ENCODE results near the gene SULT1C3. TPM values are rescaled to one million over a fixed set of nuclear protein-coding genes. Genes with fewer than 3 reads are reported as not detected.

The SULT1C3 gene
- total RNA-seq, result not detected
- long read RNA-seq, donor 1, result 0 reads
- long read RNA-seq, donor 2, result 0 reads

- intact Hi-C loops (cut with DNase I), result no loop called here
- DNase-seq (ENCODE audit: low spot score), result no peak
These were observed at the start of gene SULT1C3 for GRCh38 chr2:108239786-108240185. SULT1C3 (plus strand) TSS chr2:108239968; CDS start chr2:108247195, 7,227 bp downstream.

GRCh38 chr2:108193251-108193650 lies 46.5 kb upstream of the SULT1C3 start:
- DNase-seq (ENCODE audit: low spot score), result no peak
- intact Hi-C loops (cut with DNase I), result no loop called here

GRCh38 chr2:108194409-108195132 lies 45.2 kb upstream of the SULT1C3 start:
- intact Hi-C loops (cut with DNase I), result no loop called here
- DNase-seq (ENCODE audit: low spot score), result no peak

DNA sequence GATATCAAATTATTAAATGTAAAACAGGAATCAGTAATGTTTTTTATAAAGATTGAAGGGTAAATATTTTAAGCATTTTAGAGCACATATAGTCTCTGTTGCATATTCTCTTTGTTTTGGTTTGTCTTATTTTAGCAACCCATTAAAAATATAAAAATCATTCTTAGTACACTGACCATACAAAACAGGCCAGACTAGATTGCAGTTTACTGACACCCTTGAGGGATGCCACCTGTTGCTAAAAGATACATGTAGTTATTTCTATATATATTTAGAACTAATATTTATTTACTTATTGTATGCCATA lies 44.7 kb upstream of the SULT1C3 start:
- DNase-seq (ENCODE audit: low spot score), result no peak
- intact Hi-C loops (cut with DNase I), result no loop called here

GRCh38 chr2:108199726-108200125 lies 40.0 kb upstream of the SULT1C3 start:
- intact Hi-C loops (cut with DNase I), result no loop called here
- DNase-seq (ENCODE audit: low spot score), result no peak

- DNase-seq (ENCODE audit: low spot score), result no peak
- intact Hi-C loops (cut with DNase I), result no loop called here
These were observed 39.2 kb upstream of the SULT1C3 start for GRCh38 chr2:108200569-108200968.

GRCh38 chr2:108212671-108213070 lies 27.1 kb upstream of the SULT1C3 start:
- intact Hi-C loops (cut with DNase I), result no loop called here
- no peak for DNase-seq (ENCODE audit: low spot score)

GRCh38 chr2:108215794-108216211 lies 24.0 kb upstream of the SULT1C3 start:
- no peak for DNase-seq (ENCODE audit: low spot score)
- intact Hi-C loops (cut with DNase I), result no loop called here

DNA sequence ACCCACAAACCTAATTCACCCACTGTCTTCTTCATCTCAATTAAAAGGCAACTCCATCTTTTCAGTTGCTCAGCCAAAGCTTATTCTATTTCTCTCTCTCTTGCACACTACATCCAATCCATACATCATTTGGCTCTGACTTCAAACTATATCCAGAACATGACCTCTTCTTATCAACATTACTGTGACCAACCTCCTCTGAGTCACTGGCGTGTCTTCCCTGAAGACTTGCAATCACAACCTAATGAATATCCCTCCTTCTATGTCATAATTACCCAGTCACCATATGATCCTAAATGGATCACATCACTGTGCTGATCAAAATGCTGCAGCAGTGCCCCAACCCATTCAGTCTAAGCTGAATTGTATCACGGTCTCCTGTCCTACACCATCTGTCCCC lies 22.6 kb upstream of the SULT1C3 start:
- DNase-seq (ENCODE audit: low spot score), result no peak
- intact Hi-C loops (cut with DNase I), result no loop called here

GRCh38 chr2:108219688-108220087 lies 20.1 kb upstream of the SULT1C3 start:
- no peak for DNase-seq (ENCODE audit: low spot score)
- intact Hi-C loops (cut with DNase I), result no loop called here

- no peak for DNase-seq (ENCODE audit: low spot score)
- intact Hi-C loops (cut with DNase I), result no loop called here
These were observed 19.6 kb upstream of the SULT1C3 start for GRCh38 chr2:108220191-108220590.

DNA sequence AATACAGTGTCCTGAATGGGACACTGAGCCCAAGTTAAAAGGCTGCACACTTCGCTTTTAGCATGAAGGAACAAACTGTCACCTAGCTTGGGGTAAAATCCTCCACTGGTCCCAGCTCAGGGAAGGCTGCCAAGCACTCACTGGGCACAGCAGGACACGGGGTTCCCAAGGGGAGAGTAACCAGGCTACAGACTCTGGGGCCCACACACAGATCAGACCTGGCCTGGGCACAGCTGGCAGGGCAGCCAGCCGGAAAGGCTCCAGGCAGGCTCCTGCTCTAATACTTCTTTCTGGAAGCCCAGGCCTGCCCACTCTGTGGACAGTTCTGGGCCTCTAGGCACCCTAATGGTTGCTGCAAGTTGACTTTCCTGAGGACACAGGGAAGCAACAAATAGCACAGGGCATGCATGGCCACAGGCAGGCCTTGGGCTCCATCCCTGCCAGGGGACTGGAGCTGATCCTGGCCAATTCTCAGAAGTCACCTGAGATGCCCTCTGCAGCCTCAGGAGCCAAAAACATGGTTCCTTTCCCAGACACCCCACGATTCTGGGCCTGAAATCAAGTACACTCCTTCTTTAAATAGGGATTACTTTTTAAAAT lies 18.7 kb upstream of the SULT1C3 start:
- no peak for DNase-seq (ENCODE audit: low spot score)
- intact Hi-C loops (cut with DNase I), result no loop called here

DNA sequence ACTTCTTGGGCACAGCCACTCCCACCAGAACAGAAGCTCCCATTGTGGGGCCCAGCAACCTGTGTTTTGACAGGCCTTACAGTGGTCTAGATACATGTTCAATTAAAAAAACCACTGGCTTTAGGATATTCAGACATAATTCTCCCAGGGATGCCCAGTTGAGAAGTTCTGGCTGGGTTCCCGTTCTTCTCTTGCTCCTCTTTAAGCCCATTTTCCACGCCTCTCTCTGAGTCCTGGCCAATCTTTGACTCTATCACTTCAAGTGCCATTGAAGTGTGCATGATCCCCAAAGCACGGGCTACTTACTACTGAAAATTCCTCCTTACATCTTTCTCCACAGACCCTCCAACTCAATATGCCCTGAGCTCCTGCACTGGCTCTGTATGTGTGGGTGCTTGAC lies 17.5 kb upstream of the SULT1C3 start:
- intact Hi-C loops (cut with DNase I), result no loop called here
- no peak for DNase-seq (ENCODE audit: low spot score)

DNA sequence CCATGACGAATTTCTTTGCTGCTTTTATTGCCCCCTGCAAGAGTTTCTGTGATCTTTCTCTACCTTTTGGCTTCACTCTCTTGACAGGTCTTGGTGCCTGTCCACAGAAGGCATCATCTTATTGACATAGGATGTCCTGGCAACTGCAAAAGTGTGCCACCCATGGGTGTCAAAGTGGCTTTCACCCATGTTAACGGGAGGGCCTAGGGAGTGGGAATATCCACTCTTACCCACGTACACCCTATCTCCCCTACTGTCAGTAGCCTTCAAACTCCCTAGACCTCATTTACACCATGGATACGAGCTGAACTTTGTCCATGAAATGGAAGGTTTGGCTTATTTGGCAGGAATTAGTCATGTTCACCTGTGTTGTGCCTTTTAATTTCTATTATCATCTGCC lies 16.2 kb upstream of the SULT1C3 start:
- no peak for DNase-seq (ENCODE audit: low spot score)
- intact Hi-C loops (cut with DNase I), result no loop called here

GRCh38 chr2:108224022-108224421 lies 15.7 kb upstream of the SULT1C3 start:
- intact Hi-C loops (cut with DNase I), result no loop called here
- no peak for DNase-seq (ENCODE audit: low spot score)

DNA sequence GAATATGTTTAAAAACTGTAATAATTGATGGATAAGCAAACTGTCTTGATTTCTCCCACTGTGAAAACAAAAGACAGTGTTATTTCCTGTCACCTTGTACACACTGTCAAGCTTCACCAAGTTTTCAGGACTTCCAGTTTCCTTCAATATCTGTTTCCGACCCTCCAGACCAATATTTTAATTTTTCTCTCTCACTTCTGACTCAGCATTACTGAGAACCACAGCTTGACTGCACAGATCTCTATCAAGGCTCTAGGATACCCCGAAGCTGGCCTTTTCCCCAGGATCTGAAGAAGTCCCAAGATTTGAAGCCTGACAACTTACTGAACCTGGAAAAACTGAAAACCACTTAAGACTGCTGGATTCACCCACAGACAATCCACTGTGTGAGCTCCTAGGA lies 13.2 kb upstream of the SULT1C3 start:
- DNase-seq (ENCODE audit: low spot score), result no peak
- intact Hi-C loops (cut with DNase I), result no loop called here

GRCh38 chr2:108228006-108228405 lies 11.8 kb upstream of the SULT1C3 start:
- intact Hi-C loops (cut with DNase I), result no loop called here
- no peak for DNase-seq (ENCODE audit: low spot score)

DNA sequence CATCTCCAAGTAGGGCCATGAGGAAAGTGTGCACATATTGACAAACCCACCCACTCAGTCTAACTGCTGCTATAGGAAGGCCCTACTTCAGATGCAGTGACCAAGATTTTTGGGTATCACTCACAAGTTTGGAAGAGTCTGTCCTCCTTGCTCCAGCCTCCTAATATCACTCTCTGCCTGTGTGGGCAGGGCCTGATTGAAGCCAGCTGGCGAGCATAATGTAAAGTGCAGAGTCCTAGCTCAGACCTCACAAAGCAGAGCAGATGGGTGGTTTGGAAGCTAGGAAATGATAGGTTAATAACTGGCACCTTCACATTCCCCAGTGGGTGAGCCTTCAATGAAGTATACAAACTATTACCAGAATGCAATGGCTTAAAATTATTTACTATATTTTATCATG lies 11.2 kb upstream of the SULT1C3 start:
- DNase-seq (ENCODE audit: low spot score), result no peak
- intact Hi-C loops (cut with DNase I), result no loop called here

GRCh38 chr2:108229875-108230274 lies 9.9 kb upstream of the SULT1C3 start:
- no peak for DNase-seq (ENCODE audit: low spot score)
- intact Hi-C loops (cut with DNase I), result no loop called here

DNA sequence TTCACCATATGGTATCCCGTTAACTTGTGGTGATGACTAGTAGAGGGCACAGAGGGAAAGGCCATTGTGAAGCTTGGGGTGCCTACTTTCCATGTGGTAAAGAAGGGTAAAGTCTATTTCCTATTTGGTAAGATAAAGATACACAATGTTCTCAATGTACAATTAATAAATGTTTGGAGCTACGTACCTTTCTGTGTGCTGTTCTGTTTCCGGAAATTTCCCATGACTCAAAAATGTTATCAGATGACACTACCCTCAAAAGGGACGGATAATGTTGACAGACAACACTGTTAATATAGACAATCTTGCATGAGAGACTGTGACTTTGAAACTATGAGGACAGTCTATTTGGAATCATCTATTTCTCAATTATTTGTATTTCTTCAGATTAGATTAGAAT lies 4.2 kb upstream of the SULT1C3 start:
- intact Hi-C loops (cut with DNase I), result no loop called here
- no peak for DNase-seq (ENCODE audit: low spot score)

DNA sequence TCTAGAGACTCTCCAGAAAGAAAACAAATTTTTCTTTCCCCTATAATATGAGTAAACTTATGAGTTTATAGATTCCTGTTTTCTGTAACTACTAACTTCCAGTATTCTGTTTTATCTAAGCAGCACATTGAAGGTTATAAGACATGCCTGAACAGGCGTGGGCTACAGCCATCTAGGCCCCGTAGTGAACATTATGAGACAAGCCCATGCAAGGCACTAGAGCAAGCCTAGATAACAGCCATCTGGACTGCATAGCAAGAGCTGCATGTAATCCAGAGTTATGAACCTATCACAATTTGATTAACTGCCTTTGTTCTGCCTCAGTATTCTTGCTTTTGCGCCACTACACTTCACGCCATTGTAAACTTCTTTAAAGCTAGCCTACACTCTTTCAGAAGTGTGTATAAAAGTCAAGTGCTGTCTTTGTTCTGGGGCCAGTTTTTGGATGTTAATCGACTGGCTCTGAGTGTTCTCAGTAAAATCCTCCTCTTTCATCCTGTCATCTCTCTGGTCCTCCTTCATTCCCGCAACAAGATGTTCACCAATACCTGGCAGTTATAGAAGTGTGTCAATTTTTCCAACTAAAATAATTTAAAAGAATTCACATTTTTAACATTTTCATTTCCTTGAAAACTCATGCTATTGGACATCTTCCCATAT lies 3.0 kb upstream of the SULT1C3 start:
- intact Hi-C loops (cut with DNase I), result no loop called here
- DNase-seq (ENCODE audit: low spot score), result no peak

Measured in posterior vena cava (tissue), 2 donors.